ENCODE results near the gene DTHD1.
A peak's percentile ranks its signal among the peaks of the same experiment; 100 is the strongest.

The DTHD1 gene

GRCh38 chr4:36249610-36250009, 31.8 kb upstream of the DTHD1 start:
- no peaks in the 10 kb centered on the region; the same call in 1 of the 2 replicates for H3K4me1 ChIP-seq (ENCODE audit: insufficient read depth, low read length)
- H3K9me3 ChIP-seq (ENCODE audit: insufficient read depth, low read depth, low read length) = no peaks in the 10 kb centered on the region
- no peaks in the 10 kb centered on the region for H3K36me3 ChIP-seq (ENCODE audit: insufficient read depth, low read depth, low read length)
- no peak overlapping the region for H3K9ac ChIP-seq (ENCODE audit: low read depth, low read length)
- no peak overlapping the region for H3K4me3 ChIP-seq (ENCODE audit: low read length)
- no peak overlapping the region for H3K27ac ChIP-seq (ENCODE audit: low read length)
- peaks cover 14% of the 10 kb centered on the region for H3K27me3 ChIP-seq (ENCODE audit: insufficient read depth, low read length)

GRCh38 chr4:36251983-36252382, 29.4 kb upstream of the DTHD1 start:
- Histone ChIP-seq H3K9ac (ENCODE audit: low read depth, low read length) (no peak overlapping the region), H3K27me3 (ENCODE audit: insufficient read depth, low read length) (no peaks in the 10 kb centered on the region), H3K9me3 (ENCODE audit: insufficient read depth, low read depth, low read length) (no peaks in the 10 kb centered on the region), H3K27ac (ENCODE audit: low read length) (no peak overlapping the region), H3K4me3 (ENCODE audit: low read length) (no peak overlapping the region), H3K36me3 (ENCODE audit: insufficient read depth, low read depth, low read length) (no peaks in the 10 kb centered on the region), H3K4me1 (ENCODE audit: insufficient read depth, low read length) (no peaks in the 10 kb centered on the region)

- Histone ChIP-seq H3K9me3 (ENCODE audit: insufficient read depth, low read depth, low read length) (no peaks in the 10 kb centered on the region), H3K9ac (ENCODE audit: low read depth, low read length) (no peak overlapping the region), H3K4me3 (ENCODE audit: low read length) (no peak overlapping the region), H3K27ac (ENCODE audit: low read length) (no peak overlapping the region), H3K4me1 (ENCODE audit: insufficient read depth, low read length) (no peaks in the 10 kb centered on the region), H3K27me3 (ENCODE audit: insufficient read depth, low read length) (no peaks in the 10 kb centered on the region), H3K36me3 (ENCODE audit: insufficient read depth, low read depth, low read length) (no peaks in the 10 kb centered on the region)
Observed at GRCh38 chr4:36254371-36254770, 27.0 kb upstream of the DTHD1 start.

GRCh38 chr4:36255577-36255976, 25.8 kb upstream of the DTHD1 start:
- Histone ChIP-seq H3K4me3 (ENCODE audit: low read length) (no peak overlapping the region), H3K27me3 (ENCODE audit: insufficient read depth, low read length) (no peaks in the 10 kb centered on the region), H3K36me3 (ENCODE audit: insufficient read depth, low read depth, low read length) (no peaks in the 10 kb centered on the region), H3K4me1 (ENCODE audit: insufficient read depth, low read length) (no peaks in the 10 kb centered on the region), H3K27ac (ENCODE audit: low read length) (no peak overlapping the region), H3K9me3 (ENCODE audit: insufficient read depth, low read depth, low read length) (no peaks in the 10 kb centered on the region), H3K9ac (ENCODE audit: low read depth, low read length) (no peak overlapping the region)

DNA sequence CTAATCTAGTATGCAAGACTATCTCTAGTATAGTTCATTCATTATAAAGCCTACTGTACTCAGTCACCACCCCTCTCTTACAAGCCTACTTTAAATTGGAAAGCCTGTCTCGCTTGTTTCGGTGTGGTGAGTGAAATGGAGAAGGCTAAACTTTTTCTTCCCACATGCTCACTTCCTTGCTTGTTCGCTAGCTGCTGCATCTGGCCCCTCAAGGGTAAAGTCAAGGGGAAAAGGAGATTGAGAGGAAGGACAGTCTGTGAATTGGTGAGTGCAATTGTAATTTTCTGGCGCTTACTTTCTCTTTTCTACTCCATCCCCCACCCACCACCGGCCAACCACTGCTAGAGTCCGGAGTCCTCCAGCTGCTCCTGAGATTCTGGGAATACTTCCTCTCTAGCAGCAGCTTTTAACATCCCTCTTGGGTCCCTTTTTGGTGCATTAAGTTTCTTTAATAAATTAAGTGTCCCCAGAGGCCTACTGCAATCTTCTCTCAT, 25.0 kb upstream of the DTHD1 start:
- no peaks in the 10 kb centered on the region for H3K9me3 ChIP-seq (ENCODE audit: insufficient read depth, low read depth, low read length)
- H3K27ac ChIP-seq (ENCODE audit: low read length) = no peak overlapping the region
- no peak overlapping the region for H3K4me3 ChIP-seq (ENCODE audit: low read length)
- no peaks in the 10 kb centered on the region for H3K4me1 ChIP-seq (ENCODE audit: insufficient read depth, low read length)
- H3K27me3 ChIP-seq (ENCODE audit: insufficient read depth, low read length) = no peaks in the 10 kb centered on the region
- no peak overlapping the region for H3K9ac ChIP-seq (ENCODE audit: low read depth, low read length)
- H3K36me3 ChIP-seq (ENCODE audit: insufficient read depth, low read depth, low read length) = no peaks in the 10 kb centered on the region

- Histone ChIP-seq H3K4me1 (ENCODE audit: insufficient read depth, low read length) (peaks cover 8% of the 10 kb centered on the region; the same call in 1 of the 2 replicates), H3K36me3 (ENCODE audit: insufficient read depth, low read depth, low read length) (no peaks in the 10 kb centered on the region), H3K9me3 (ENCODE audit: insufficient read depth, low read depth, low read length) (no peaks in the 10 kb centered on the region), H3K27ac (ENCODE audit: low read length) (no peak overlapping the region), H3K27me3 (ENCODE audit: insufficient read depth, low read length) (no peaks in the 10 kb centered on the region), H3K9ac (ENCODE audit: low read depth, low read length) (no peak overlapping the region), H3K4me3 (ENCODE audit: low read length) (no peak overlapping the region)
Observed at GRCh38 chr4:36260731-36261130, 20.7 kb upstream of the DTHD1 start.

DNA sequence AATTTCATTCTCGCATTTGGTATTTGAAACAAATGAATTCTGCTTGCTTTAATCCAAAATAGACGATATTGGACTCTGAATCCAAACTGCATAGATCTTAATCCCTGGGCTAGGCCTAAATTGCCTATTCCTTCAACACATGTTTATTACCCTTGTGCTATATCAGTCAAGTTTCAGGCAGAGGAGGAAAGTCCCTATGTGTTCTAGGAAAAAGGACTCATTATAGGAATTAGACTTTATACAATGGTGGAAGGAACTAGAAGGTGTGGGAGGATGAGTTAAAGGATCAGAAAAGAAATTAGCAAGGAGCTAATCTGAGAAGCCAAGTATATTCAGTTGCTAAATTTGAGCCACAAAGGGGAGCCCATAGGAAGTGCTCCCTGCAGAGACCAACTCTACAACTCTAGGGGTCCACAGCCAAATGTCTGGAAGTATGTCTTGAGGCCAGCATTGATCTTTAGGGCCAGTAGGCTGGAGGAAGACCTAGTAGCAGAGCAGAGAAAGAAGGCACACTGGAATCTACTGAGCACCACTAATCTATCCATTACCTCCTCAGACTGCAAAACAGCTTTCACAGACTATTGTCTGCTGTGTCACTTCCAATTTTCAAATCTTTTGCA, 17.1 kb upstream of the DTHD1 start:
- no peak overlapping the region for H3K9ac ChIP-seq (ENCODE audit: low read depth, low read length)
- H3K27me3 ChIP-seq (ENCODE audit: insufficient read depth, low read length) = no peaks in the 10 kb centered on the region
- H3K9me3 ChIP-seq (ENCODE audit: insufficient read depth, low read depth, low read length) = no peaks in the 10 kb centered on the region
- H3K36me3 ChIP-seq (ENCODE audit: insufficient read depth, low read depth, low read length) = no peaks in the 10 kb centered on the region
- no peak overlapping the region for H3K27ac ChIP-seq (ENCODE audit: low read length)
- peaks cover 8% of the 10 kb centered on the region; the same call in 1 of the 2 replicates for H3K4me1 ChIP-seq (ENCODE audit: insufficient read depth, low read length)
- H3K4me3 ChIP-seq (ENCODE audit: low read length) = peak overlapping the region; percentile 10; the same call in 1 of the 2 replicates

DNA sequence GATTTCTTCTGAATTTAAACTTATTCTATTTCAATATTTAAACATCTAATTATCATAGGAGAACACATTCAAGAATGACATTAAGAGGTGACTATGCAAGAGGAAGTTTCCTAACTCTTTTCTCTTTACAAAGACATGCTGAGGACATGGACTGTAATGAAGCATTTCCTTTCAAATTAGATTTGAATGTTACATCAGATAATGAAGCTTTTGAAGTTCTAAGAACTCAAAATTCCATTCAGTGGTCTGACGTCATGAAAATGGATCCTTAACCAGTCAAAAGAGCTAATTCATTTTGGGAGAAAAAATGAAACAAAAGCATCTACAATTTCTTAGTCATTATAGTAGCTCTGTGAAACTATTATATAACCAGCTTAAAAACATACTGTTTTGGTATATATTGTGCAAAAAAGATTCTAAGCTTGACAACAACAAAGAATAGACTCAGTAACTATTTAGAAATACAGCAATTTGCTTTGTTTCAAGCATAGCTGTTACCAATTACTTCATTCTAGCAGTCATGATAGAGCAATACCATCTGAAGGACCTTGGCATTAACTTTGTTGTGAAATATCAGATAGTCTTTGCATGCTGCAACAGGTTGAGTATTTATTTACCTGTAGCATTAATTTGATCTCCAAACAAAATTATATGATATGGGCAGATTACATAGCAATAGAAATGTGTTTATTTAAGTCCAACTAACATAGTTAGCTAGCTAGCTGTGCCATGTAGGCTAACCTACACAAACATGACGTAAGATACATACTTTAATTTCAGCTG, 13.7 kb upstream of the DTHD1 start:
- H3K9me3 ChIP-seq (ENCODE audit: insufficient read depth, low read depth, low read length) = no peaks in the 10 kb centered on the region
- no peak overlapping the region for H3K27ac ChIP-seq (ENCODE audit: low read length)
- peaks cover 8% of the 10 kb centered on the region; the same call in 1 of the 2 replicates for H3K4me1 ChIP-seq (ENCODE audit: insufficient read depth, low read length)
- no peaks in the 10 kb centered on the region for H3K36me3 ChIP-seq (ENCODE audit: insufficient read depth, low read depth, low read length)
- H3K4me3 ChIP-seq (ENCODE audit: low read length) = no peak overlapping the region
- H3K27me3 ChIP-seq (ENCODE audit: insufficient read depth, low read length) = no peaks in the 10 kb centered on the region
- no peak overlapping the region for H3K9ac ChIP-seq (ENCODE audit: low read depth, low read length)

DNA sequence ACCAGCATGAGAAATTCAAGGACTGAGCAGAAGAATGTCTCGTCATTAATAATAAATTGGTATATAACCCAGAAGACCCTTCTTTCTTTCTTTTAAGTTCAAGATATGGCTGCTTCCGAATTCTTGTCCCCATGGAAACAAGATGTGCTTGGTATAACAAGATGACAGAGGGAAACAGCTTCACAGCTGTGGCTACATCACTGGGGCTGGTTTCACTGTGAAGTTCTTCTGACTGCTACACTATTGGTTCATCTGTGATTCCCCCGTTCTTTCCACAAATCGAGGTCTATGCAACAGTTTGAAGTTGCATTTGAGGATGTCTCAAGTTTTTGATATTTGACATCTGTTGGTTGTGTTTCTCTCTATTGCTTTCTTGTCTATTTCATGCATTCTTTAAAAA, 12.3 kb upstream of the DTHD1 start:
- H3K4me3 ChIP-seq (ENCODE audit: low read length) = no peak overlapping the region
- H3K4me1 ChIP-seq (ENCODE audit: insufficient read depth, low read length) = peaks cover 6% of the 10 kb centered on the region; the same call in 1 of the 2 replicates
- H3K27ac ChIP-seq (ENCODE audit: low read length) = no peak overlapping the region
- H3K9me3 ChIP-seq (ENCODE audit: insufficient read depth, low read depth, low read length) = no peaks in the 10 kb centered on the region
- H3K36me3 ChIP-seq (ENCODE audit: insufficient read depth, low read depth, low read length) = no peaks in the 10 kb centered on the region
- no peak overlapping the region for H3K9ac ChIP-seq (ENCODE audit: low read depth, low read length)
- H3K27me3 ChIP-seq (ENCODE audit: insufficient read depth, low read length) = no peaks in the 10 kb centered on the region

DNA sequence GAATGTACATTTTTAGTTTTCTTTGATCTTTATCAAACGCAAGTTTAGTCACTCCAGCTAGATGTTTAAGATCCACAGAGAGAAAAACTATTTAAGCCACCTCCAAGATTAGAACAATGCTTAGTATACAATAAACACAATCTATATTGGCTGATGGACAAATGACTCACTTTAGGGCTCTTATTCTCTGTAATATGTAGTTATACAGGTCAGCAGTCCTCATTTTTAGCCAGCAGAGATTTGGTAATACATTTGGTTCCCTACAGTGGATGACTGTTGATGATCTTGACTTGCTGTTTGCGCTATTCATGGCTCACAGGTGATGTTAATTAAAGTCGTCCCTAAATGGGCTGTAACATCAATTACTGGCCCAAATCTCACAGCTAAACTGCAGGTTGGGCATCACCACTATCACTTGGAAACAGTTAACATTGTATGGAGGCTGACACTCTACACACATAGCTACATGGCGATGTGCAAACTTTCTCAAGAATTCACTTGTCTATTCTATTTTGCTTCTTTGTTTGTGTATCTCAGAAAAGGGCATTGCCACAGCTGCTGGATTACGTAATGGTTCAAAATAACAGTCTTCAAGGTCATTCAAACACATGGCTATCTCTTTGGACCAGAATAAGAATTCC, 11.8 kb upstream of the DTHD1 start:
- Histone ChIP-seq H3K9ac (ENCODE audit: low read depth, low read length) (no peak overlapping the region), H3K27ac (ENCODE audit: low read length) (no peak overlapping the region), H3K36me3 (ENCODE audit: insufficient read depth, low read depth, low read length) (no peaks in the 10 kb centered on the region), H3K4me3 (ENCODE audit: low read length) (no peak overlapping the region), H3K4me1 (ENCODE audit: insufficient read depth, low read length) (peaks cover under 1% of the 10 kb centered on the region; the same call in 1 of the 2 replicates), H3K9me3 (ENCODE audit: insufficient read depth, low read depth, low read length) (no peaks in the 10 kb centered on the region), H3K27me3 (ENCODE audit: insufficient read depth, low read length) (no peaks in the 10 kb centered on the region)

DNA sequence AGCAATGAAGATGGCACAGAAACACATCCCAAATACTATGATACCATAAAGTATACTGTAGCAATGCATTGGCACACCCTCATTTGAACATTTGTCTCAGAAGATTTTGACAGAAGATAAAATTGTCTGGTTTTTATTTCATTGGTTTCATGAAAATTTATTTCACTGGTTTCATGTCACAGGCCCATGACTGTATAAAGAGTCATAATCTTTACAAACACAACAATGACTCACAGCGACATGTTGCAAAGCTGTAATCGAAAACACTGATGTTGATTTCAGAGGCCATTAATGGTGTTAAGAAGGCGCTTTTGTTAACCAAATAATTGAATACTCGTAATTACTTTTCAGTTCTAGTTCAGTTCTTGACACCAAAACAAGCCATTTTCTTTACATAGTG, 8.1 kb upstream of the DTHD1 start:
- Histone ChIP-seq H3K27ac (ENCODE audit: low read length) (no peak overlapping the region), H3K9ac (ENCODE audit: low read depth, low read length) (no peak overlapping the region), H3K9me3 (ENCODE audit: insufficient read depth, low read depth, low read length) (no peaks in the 10 kb centered on the region), H3K36me3 (ENCODE audit: insufficient read depth, low read depth, low read length) (no peaks in the 10 kb centered on the region), H3K4me1 (ENCODE audit: insufficient read depth, low read length) (no peaks in the 10 kb centered on the region), H3K4me3 (ENCODE audit: low read length) (no peak overlapping the region), H3K27me3 (ENCODE audit: insufficient read depth, low read length) (no peaks in the 10 kb centered on the region)
